ENCODE measurements around the gene S1PR5. TPM values are rescaled to one million over a fixed set of nuclear protein-coding genes. Genes with fewer than 3 reads are reported as not detected.

The S1PR5 gene
- total RNA-seq, 1 donor = 0.27 TPM

DNA sequence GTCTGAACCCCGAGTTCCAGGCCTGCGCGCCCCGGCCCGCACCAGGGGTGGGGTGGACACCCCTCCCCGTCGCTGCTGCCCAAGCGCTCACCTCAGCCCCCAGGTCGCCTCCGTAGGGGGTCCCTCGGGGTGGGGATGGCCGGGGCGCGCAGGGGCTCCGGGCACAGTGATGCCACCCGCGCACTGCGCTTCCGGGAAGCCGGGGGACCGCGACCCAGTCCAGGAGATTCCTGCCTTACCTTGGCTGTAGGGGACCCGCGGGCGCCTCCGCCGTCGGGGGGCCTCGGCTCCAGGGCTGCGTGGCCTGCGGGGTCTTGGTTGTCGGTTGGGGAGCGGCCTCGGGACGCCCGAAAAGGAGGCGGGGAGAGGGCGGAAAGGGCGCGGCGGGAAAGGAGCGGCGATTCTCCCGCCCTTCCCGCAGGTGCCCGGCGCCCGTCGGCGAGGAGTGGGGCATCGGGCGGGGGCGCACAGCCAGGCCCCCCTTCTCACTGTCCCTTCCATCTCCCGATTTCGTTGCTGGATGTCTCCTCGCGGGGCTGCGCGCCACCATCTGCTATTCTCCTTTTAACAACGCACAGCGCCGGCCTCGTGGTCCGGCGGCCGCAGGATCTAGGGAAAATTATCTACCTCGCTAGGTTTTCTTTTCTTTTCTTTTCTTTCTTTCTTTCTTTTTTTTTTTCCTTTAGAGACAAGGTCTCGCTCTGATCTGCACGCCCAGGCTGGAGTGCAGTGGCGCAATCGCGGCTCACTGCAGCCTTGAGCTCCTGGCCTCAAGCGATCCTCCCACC, 14.1 kb downstream of the S1PR5 start, which contains the start of gene KEAP1:
Gene KEAP1, minus strand, starts transcription at position 355 of the 788 bp plus-strand sequence. CDS start 3,323 bp downstream, outside the sequence.
- H3K4me3 ChIP-seq (ENCODE audit: low read depth, low read length) = peak within 1 kb of the TSS; percentile 92
- peak; percentile 18 for DNase-seq (ENCODE audit: low read depth)
- TF ChIP-seq, protein P1, sequence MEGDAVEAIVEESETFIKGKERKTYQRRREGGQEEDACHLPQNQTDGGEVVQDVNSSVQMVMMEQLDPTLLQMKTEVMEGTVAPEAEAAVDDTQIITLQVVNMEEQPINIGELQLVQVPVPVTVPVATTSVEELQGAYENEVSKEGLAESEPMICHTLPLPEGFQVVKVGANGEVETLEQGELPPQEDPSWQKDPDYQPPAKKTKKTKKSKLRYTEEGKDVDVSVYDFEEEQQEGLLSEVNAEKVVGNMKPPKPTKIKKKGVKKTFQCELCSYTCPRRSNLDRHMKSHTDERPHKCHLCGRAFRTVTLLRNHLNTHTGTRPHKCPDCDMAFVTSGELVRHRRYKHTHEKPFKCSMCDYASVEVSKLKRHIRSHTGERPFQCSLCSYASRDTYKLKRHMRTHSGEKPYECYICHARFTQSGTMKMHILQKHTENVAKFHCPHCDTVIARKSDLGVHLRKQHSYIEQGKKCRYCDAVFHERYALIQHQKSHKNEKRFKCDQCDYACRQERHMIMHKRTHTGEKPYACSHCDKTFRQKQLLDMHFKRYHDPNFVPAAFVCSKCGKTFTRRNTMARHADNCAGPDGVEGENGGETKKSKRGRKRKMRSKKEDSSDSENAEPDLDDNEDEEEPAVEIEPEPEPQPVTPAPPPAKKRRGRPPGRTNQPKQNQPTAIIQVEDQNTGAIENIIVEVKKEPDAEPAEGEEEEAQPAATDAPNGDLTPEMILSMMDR (IDR thresholded peaks at IDR 0.05; ENCODE audit: insufficient read depth, low read length) = no peak

DNA sequence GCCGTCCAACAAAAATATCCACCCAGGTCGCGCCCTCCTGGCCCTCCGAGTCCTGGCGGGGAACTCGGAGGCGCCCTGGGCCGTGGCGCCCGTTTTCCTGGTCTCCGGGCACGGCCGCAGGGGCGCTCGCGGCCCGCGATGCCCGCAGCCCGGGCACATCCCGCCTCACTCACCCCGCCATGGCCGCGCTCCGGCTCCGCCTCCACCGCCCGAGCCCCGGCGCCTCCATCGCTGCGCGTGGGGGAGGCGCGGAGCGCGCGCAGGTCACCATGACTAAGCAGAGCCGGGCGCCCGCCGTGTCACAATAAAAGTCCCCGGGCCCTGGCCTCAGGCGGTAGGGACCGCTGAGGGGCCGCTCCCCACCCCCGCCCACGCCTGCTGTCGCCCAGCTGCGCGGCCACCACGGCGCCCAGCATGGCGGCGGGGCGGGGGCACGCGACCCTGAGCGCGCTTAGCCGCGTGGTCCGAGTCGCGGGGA, 14.7 kb downstream of the S1PR5 start:
- peak; percentile 83 for DNase-seq (ENCODE audit: low read depth)
- TF ChIP-seq, protein P1 (IDR thresholded peaks at IDR 0.05; ENCODE audit: insufficient read depth, low read length) = no peak
- peak overlapping the region; percentile 92 for H3K4me3 ChIP-seq (ENCODE audit: low read depth, low read length)

DNA sequence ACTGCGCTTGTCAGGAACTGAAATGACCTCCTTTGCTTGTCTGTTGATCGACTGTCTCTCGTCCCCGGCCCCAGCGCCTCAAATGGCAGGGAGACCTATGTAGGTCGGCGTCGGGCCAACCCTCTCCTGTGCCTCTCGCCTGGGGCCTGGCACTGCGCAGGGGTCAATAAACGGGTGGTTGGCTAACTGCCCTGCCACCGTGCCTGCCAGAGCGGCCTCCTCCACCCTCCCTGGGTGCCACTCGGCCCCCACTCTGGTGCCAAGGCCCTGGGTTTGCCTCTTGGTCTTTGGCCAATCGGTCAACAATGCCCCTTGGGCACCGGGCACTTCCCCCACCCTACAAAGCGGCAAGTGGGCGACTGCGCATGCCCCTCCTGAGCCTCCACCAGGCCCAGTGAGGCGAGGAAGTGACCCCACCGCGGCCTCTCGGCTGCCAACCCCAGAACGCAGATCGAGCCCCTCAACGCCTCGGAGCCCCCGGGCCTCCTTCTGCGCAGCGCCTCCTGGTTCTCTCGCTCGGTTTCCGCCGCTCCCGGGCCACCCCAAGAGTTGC, 15.2 kb downstream of the S1PR5 start:
- DNase-seq (ENCODE audit: low read depth) = peak; percentile 47
- peak overlapping the region; percentile 92 for H3K4me3 ChIP-seq (ENCODE audit: low read depth, low read length)
- TF ChIP-seq, protein P1 (IDR thresholded peaks at IDR 0.05; ENCODE audit: insufficient read depth, low read length) = no peak

DNA sequence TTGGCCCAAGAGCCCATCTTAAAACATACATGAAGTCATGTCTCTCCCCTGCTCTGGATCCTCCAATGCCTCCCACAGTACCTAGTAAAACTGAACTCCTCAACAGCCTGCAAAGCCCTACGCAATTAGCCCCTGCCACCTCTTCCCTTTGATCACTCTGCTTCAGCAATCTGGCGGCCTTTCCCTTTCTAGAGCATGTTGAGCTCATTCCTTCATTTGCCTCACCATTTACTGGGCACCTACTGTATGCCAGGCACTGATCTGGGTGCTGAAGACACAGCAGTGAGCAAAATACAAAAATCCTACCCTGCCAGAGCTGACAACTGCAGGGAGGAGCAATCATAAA, 17.0 kb downstream of the S1PR5 start:
- H3K4me3 ChIP-seq (ENCODE audit: low read depth, low read length) = no peak overlapping the region
- DNase-seq (ENCODE audit: low read depth) = no peak
- TF ChIP-seq, protein P1 (IDR thresholded peaks at IDR 0.05; ENCODE audit: insufficient read depth, low read length) = no peak

DNA sequence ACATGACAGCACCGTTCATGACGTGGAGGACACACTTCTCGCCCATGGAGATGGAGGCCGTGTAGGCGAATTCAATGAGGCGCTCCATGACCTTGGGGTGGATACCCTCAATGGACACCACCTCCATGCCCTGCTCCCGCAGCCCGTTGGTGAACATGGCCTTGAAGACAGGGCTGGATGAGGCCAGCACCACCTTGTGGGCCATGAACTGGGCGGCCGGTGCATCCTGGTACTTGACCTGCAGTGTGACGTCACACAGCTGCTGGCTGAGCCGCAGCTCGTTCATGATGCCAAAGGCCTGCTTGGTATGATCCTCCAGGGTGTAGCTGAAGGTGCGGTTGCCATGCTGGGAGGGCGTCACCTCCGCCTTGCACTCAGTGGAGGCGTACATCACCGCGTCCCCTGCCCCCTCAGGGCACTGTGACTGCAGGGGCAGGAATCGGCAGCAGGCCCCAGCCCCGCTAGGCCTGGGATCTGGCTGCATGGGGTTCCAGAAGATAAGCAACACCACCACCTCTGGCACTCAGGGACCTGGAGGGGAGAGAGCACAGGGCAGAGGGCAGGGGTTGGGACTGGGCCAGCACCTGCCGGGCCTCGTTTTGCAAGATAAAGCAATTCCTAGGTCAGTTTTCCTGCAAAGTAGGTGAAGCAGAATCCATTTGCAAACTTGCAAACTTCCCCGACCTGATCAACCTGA, 17.5 kb downstream of the S1PR5 start:
- TF ChIP-seq, protein P1 (IDR thresholded peaks at IDR 0.05; ENCODE audit: insufficient read depth, low read length) = no peak
- DNase-seq (ENCODE audit: low read depth) = no peak
- H3K4me3 ChIP-seq (ENCODE audit: low read depth, low read length) = no peak overlapping the region

DNA sequence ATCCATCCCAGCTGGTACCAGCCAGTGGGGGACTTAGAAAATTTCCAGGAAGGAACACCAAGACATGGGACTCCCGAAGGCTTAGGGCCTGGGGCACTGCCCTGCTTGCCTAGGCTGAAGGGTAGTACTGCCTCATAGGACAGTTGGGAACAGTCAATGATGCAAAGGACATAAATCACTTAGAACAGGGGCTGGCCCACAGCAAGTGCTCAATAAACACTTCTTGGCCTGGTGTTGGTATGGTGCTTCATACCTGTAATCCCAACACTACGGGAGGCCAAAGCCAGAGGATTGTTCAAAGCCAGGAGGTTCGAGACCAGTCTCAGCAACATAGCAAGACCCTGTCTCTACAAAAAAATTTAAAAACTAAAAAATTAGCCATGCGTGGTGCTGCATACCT, 19.9 kb downstream of the S1PR5 start:
- no peak overlapping the region for H3K4me3 ChIP-seq (ENCODE audit: low read depth, low read length)
- TF ChIP-seq, protein P1 (IDR thresholded peaks at IDR 0.05; ENCODE audit: insufficient read depth, low read length) = no peak
- no peak for DNase-seq (ENCODE audit: low read depth)
